Mesendoderm (in vitro differentiated cells): ENCODE measurements around the gene DSP.

Experiments
- DNase-seq: peaks from one replicate; pipeline ENCODE4 v3.0.0; 2013
- H2AK5ac ChIP-seq: 2 replicates; pipeline ENCODE4 v1.6.1; 2013; ENCODE audit warnings: low read length, inconsistent platforms
- H2BK120ac ChIP-seq: 2 replicates; pipeline ENCODE4 v1.6.1; 2013; ENCODE audit warnings: low read depth, mild to moderate bottlenecking, low read length, moderate library complexity, mixed read lengths
- H2BK15ac ChIP-seq: replicated peaks from 2 replicates; pipeline ENCODE4 v1.6.1; 2013; ENCODE audit warnings: low read depth, mild to moderate bottlenecking, moderate library complexity
- H2BK5ac ChIP-seq: 2 replicates; pipeline ENCODE4 v1.6.1; 2013; ENCODE audit warnings: low read length, inconsistent platforms
- H3K18ac ChIP-seq: 2 replicates; pipeline ENCODE4 v1.6.1; 2013; ENCODE audit warnings: mild to moderate bottlenecking, low read length, mixed read lengths
- H3K23ac ChIP-seq: one replicate; pipeline ENCODE4 v1.6.1; 2013; ENCODE audit warnings: low read length
- H3K27ac ChIP-seq: 2 replicates; pipeline ENCODE4 v1.5.1; 2013; ENCODE audit warnings: low read depth, mild to moderate bottlenecking, inconsistent platforms, low read length, moderate library complexity
- H3K27me3 ChIP-seq: 2 replicates; pipeline ENCODE4 v1.6.1; 2013; ENCODE audit warnings: low read length, control low read depth, mild to moderate bottlenecking, inconsistent platforms; ENCODE audit not compliant: insufficient read depth, poor library complexity
- H3K36me3 ChIP-seq: 2 replicates; pipeline ENCODE4 v1.6.1; 2013; ENCODE audit warnings: low read length, inconsistent platforms; ENCODE audit not compliant: control insufficient read depth, insufficient read depth
- H3K4ac ChIP-seq: one replicate; pipeline ENCODE4 v1.6.1; 2013; ENCODE audit warnings: low read depth, mild to moderate bottlenecking, low read length, moderate library complexity
- H3K4me1 ChIP-seq: 2 replicates; pipeline ENCODE4 v1.6.1; 2013; ENCODE audit warnings: low read depth, low read length, inconsistent platforms; ENCODE audit not compliant: control insufficient read depth
- H3K4me2 ChIP-seq: 2 replicates; pipeline ENCODE4 v1.6.1; 2013; ENCODE audit warnings: low read length
- H3K4me3 ChIP-seq: 2 replicates; pipeline ENCODE4 v1.5.1; 2013; ENCODE audit warnings: mild to moderate bottlenecking, low read length
- H3K56ac ChIP-seq: one replicate; pipeline ENCODE4 v1.6.1; 2013; ENCODE audit warnings: low read length
- H3K79me1 ChIP-seq: 2 replicates; pipeline ENCODE4 v1.6.1; 2013; ENCODE audit warnings: low read length, inconsistent platforms
- H3K79me2 ChIP-seq: 2 replicates; pipeline ENCODE4 v1.6.1; 2013; ENCODE audit warnings: mild to moderate bottlenecking, low read length; ENCODE audit not compliant: control insufficient read depth, insufficient read depth
- H3K9ac ChIP-seq: 2 replicates; pipeline ENCODE4 v1.6.1; 2013; ENCODE audit warnings: low read length, inconsistent platforms
- H4K5ac ChIP-seq: one replicate; pipeline ENCODE4 v1.6.1; 2013; ENCODE audit warnings: low read length
- H4K8ac ChIP-seq: one replicate; pipeline ENCODE4 v1.6.1; 2013; ENCODE audit warnings: low read depth, mild to moderate bottlenecking, control low read depth, low read length, moderate library complexity
- WGBS: extraction: QIAGEN DNeasy Blood & Tissue Kit; methylation state at CpG from one replicate; pipeline ENCODE4 v1.1.7; 2013; ENCODE audit warnings: low lambda C conversion rate, missing lambda C conversion rate; ENCODE audit not compliant: insufficient coverage; ENCODE audit errors: extremely low coverage; 5-methylcytosine and 5-hydroxymethylcytosine counted together

DSP gene

DNA sequence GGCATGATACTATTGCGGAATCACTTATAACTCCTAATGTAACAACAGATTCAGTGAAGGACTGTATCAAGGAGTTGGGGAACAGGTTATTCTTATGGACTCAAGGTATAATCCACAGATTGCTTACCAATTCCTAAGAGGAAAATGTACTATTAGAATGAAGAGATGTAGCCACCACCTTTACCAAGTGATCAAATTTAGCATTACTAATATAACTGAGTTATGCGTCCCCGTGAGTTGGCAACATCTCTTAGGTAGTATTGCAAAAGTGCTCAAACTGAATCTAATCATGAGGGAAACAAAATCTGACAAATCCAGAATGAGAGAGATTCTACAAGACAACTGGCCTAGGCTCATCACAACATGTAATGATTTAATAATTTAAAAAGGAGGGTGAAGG lies 47.8 kb downstream of the DSP start:
- Histone ChIP-seq H3K79me1 (peaks cover 15% of the 10 kb centered on the region), H2BK120ac (no peak overlapping the region), H3K4ac (no peak overlapping the region), H3K18ac (no peak overlapping the region), H3K9ac (no peak overlapping the region), H3K4me1 (peaks cover 5% of the 10 kb centered on the region), H3K27ac (no peak overlapping the region), H3K36me3 (peaks cover 2% of the 10 kb centered on the region), H2BK15ac (no peak overlapping the region), H2BK5ac (no peak overlapping the region), H3K27me3 (no peaks in the 10 kb centered on the region), H3K4me2 (no peak overlapping the region), H2AK5ac (no peak overlapping the region), H3K56ac (no peak overlapping the region), H3K23ac (no peak overlapping the region), H3K79me2 (peaks cover 24% of the 10 kb centered on the region), H3K4me3 (no peak overlapping the region), H4K8ac (no peak overlapping the region), H4K5ac (no peak overlapping the region)
- WGBS, result no CpG with 5 or more reads among the region's 3 CpGs
- no peak for DNase-seq

DNA sequence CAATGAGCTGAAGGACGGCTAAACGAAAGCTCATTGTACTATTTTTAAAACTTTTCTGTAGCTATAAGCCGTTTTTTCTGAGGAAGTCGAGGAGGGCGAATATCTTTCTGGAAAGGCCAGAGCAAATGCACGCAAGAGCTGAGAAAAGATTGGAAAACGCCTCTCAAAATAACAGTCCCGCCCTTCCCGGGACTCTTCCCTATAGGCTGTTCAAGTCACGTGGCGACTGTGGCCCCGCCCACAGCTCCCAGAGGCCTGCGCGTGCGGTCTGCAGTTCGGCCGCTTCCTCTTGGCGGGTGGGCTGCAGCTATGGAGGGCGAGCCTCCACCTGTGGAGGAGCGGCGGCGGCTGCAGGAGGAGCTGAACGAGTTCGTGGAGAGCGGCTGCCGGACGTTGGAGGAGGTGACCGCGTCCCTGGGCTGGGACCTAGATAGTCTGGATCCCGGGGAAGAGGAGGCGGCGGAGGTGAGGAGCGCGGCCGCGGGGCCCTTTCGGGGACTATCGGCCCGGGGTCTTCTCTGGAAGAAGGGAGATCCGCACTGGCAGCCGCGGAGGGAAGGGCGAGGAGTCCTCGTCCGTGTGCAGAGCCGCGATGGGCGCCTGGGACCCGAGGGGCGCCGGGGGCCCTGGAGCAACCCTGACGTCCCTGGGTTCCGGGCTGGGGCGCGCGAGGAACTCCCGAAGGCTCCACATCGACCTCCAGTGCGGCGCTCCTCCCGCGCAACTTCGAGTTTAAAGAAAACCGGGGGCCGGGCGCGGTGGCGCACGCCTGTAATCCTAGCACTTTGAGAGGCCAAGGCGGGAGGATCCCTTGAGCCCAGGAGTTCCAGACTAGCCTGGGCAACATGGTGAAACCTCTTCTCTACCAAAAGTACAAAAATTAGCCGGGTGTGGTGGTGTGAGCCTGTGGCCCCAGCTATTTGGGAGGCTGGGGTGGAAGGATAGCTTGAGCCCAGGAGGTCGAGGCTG lies 48.8 kb downstream of the DSP start, which contains the start of gene SNRNP48:
SNRNP48 (plus strand) TSS at position 250 of the 969 bp plus-strand sequence; CDS start at position 310, 60 bp downstream.
- H3K79me1 ChIP-seq, result peaks cover 15% of the 10 kb centered on the region
- H3K27ac ChIP-seq, result peak within 1 kb of the TSS; percentile 31
- peaks cover 2% of the 10 kb centered on the region for H3K36me3 ChIP-seq

DNA sequence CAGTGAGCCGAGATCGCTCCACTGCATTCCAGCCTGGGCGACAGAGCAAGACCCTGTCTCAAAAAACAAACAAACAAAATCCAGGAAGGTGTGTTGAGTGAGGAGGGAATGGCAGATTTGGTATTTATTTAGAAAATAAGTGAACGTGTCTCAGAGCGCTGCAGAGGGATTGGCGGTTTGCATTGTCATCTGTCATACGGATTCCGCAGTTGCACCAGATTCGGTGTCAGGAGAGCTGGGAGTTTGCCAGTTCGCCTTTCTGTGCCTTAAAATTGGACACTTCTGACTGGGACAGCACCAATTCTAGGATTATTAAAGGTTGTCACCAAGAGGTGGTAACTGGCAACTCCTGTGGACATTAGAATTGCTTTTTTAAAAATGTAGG lies 49.4 kb downstream of the DSP start:
- H3K18ac ChIP-seq, result no peak overlapping the region
- no peak overlapping the region for H2BK5ac ChIP-seq
- no peak overlapping the region for H4K5ac ChIP-seq
- H3K27ac ChIP-seq, result no peak overlapping the region
- peaks cover 5% of the 10 kb centered on the region for H3K4me1 ChIP-seq
- H3K79me1 ChIP-seq, result peaks cover 15% of the 10 kb centered on the region
- H3K23ac ChIP-seq, result no peak overlapping the region
- H3K56ac ChIP-seq, result peak overlapping the region; percentile 94
- peak overlapping the region; percentile 71 for H3K4me2 ChIP-seq
- H3K79me2 ChIP-seq, result peaks cover 24% of the 10 kb centered on the region
- no peak overlapping the region for H2BK120ac ChIP-seq
- H2AK5ac ChIP-seq, result no peak overlapping the region
- no peak overlapping the region for H4K8ac ChIP-seq
- peaks cover 4% of the 10 kb centered on the region for H3K36me3 ChIP-seq
- peak overlapping the region; percentile 93 for H3K9ac ChIP-seq
- H3K4me3 ChIP-seq, result peak overlapping the region; percentile 88
- no peaks in the 10 kb centered on the region for H3K27me3 ChIP-seq
- no peak overlapping the region for H2BK15ac ChIP-seq
- no CpG with 5 or more reads among the region's 10 CpGs for WGBS
- no peak overlapping the region for H3K4ac ChIP-seq
- peak; percentile 3 for DNase-seq

More for the DNA sequence above, 48.8 kb downstream of the DSP start, which contains the start of gene SNRNP48:
- H4K5ac ChIP-seq, result no peak within 1 kb of the TSS
- H3K79me2 ChIP-seq, result peaks cover 24% of the 10 kb centered on the region
- H3K18ac ChIP-seq, result peak within 1 kb of the TSS; percentile 15
- DNase-seq, result peak; percentile 97
- peak within 1 kb of the TSS; percentile 86 for H3K4me2 ChIP-seq
- H3K23ac ChIP-seq, result peak within 1 kb of the TSS; percentile 75
- no peaks in the 10 kb centered on the region for H3K27me3 ChIP-seq
- peak within 1 kb of the TSS; percentile 88 for H3K4me3 ChIP-seq
- H2BK120ac ChIP-seq, result no peak within 1 kb of the TSS
- peak within 1 kb of the TSS; percentile 93 for H3K9ac ChIP-seq
- peaks cover 5% of the 10 kb centered on the region for H3K4me1 ChIP-seq
- WGBS, result no CpG with 5 or more reads among the region's 72 CpGs
- H2BK15ac ChIP-seq, result no peak within 1 kb of the TSS
- H2AK5ac ChIP-seq, result no peak within 1 kb of the TSS
- no peak within 1 kb of the TSS for H4K8ac ChIP-seq
- peak within 1 kb of the TSS; percentile 28 for H3K4ac ChIP-seq
- H3K56ac ChIP-seq, result peak within 1 kb of the TSS; percentile 94
- H2BK5ac ChIP-seq, result no peak within 1 kb of the TSS

DNA sequence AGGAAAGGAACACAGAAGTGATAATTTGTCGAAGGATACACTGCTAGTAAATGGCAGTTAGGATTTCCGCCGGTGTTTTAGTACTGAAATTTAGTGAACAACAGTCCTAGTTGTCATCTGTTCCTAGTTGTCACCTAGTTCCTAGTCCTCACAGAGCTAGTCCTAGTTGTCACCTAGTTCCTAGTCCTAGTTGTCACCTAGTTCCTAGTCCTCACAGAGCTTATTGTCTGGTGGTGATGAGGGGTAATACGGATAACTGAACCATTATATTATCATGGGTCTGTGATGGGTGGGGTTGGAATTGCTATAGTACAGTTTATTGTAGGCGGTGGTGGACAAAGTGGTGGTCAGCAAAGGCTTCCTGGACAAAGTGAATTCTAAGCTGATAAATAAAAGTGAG lies 50.3 kb downstream of the DSP start:
- H3K79me2 ChIP-seq, result peaks cover 24% of the 10 kb centered on the region
- no peak overlapping the region for H4K5ac ChIP-seq
- H2BK120ac ChIP-seq, result no peak overlapping the region
- peak overlapping the region; percentile 19 for H3K4me2 ChIP-seq
- H3K4ac ChIP-seq, result no peak overlapping the region
- H3K4me3 ChIP-seq, result no peak overlapping the region
- no peaks in the 10 kb centered on the region for H3K27me3 ChIP-seq
- no peak overlapping the region for H2BK15ac ChIP-seq
- H3K36me3 ChIP-seq, result peaks cover 4% of the 10 kb centered on the region
- no peak overlapping the region for H3K18ac ChIP-seq
- H3K23ac ChIP-seq, result no peak overlapping the region
- H3K56ac ChIP-seq, result no peak overlapping the region
- H2AK5ac ChIP-seq, result no peak overlapping the region
- no peak overlapping the region for H2BK5ac ChIP-seq
- WGBS, result no CpG with 5 or more reads among the region's 5 CpGs
- peaks cover 15% of the 10 kb centered on the region for H3K79me1 ChIP-seq
- H3K9ac ChIP-seq, result no peak overlapping the region
- H4K8ac ChIP-seq, result no peak overlapping the region
- DNase-seq, result no peak
- peaks cover 5% of the 10 kb centered on the region for H3K4me1 ChIP-seq
- H3K27ac ChIP-seq, result no peak overlapping the region

DNA sequence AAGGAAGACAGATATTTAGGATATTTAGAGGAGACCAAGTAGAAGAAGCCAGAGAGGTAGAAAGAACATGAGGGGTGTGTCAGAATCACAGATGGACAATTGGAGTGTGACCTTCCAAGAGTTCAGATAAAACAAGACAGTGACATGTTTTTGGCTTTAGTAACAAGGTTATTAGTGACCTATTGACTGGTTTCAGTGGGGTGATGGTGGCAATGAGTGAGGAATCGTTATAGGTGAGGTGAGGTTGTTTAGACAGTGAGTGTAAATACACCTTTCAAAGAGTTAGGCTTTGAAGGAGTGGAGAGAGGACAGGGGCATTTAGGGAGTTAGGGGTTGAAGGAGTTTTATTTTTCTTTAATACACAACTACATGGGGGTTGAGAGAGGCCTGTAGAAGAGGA lies 51.8 kb downstream of the DSP start:
- H3K4me3 ChIP-seq, result no peak overlapping the region
- H3K4ac ChIP-seq, result no peak overlapping the region
- H3K4me1 ChIP-seq, result peaks cover 5% of the 10 kb centered on the region
- H2BK15ac ChIP-seq, result no peak overlapping the region
- H2BK120ac ChIP-seq, result no peak overlapping the region
- H3K4me2 ChIP-seq, result no peak overlapping the region
- H3K36me3 ChIP-seq, result peaks cover 4% of the 10 kb centered on the region
- no peak overlapping the region for H3K18ac ChIP-seq
- H3K79me1 ChIP-seq, result peaks cover 15% of the 10 kb centered on the region
- H2AK5ac ChIP-seq, result no peak overlapping the region
- H4K5ac ChIP-seq, result no peak overlapping the region
- H3K9ac ChIP-seq, result no peak overlapping the region
- no peak for DNase-seq
- peaks cover 24% of the 10 kb centered on the region for H3K79me2 ChIP-seq
- no peak overlapping the region for H3K27ac ChIP-seq
- no peak overlapping the region for H3K56ac ChIP-seq
- H4K8ac ChIP-seq, result no peak overlapping the region
- H3K27me3 ChIP-seq, result no peaks in the 10 kb centered on the region
- WGBS, result no CpG with 5 or more reads among the region's 1 CpG
- no peak overlapping the region for H2BK5ac ChIP-seq
- H3K23ac ChIP-seq, result peak overlapping the region; percentile 3
